Activated CD4-positive, alpha-beta memory T cell treated with anti-CD3 and anti-CD28 coated beads, Interleukin-2, amount 10 ng/mL, durations not matched to agents 7 days and 5 days (primary cell): ENCODE data around the gene SEPTIN6. TPM values are rescaled to one million over a fixed set of nuclear protein-coding genes. Genes with fewer than 3 reads are reported as not detected.

Experiments
- CTCF ChIA-PET: fragments of 350-600 bp; sonication (Branson Sonifier 250); formaldehyde crosslinking; loops from one replicate; lab custom pipeline; 2021; ENCODE audit warnings: antibody characterized with exemption, inconsistent platforms; lab: Charles Lee
- POLR2A ChIA-PET: fragments of 350-600 bp; sonication (Branson Sonifier 250); formaldehyde crosslinking; loops from one replicate; lab custom pipeline; 2021; ENCODE audit warnings: antibody characterized with exemption; lab: Charles Lee
- DNase-seq: peaks from one replicate; pipeline ENCODE4 v3.0.0-alpha.2; 2020
- H3K27ac Mint-ChIP-seq: one replicate; pipeline ENCODE4 v1.8.0; 2021; ENCODE audit warnings: mild to moderate bottlenecking, mixed read lengths
- H3K27me3 Mint-ChIP-seq: one replicate; pipeline ENCODE4 v1.8.0; 2021; ENCODE audit warnings: mixed read lengths
- H3K36me3 Mint-ChIP-seq: one replicate; pipeline ENCODE4 v1.8.0; 2021; ENCODE audit warnings: low read depth, mixed read lengths
- H3K4me1 Mint-ChIP-seq: one replicate; pipeline ENCODE4 v1.8.0; 2021; ENCODE audit warnings: mixed read lengths
- H3K4me3 Mint-ChIP-seq: one replicate; pipeline ENCODE4 v1.8.0; 2021; ENCODE audit warnings: mild to moderate bottlenecking, mixed read lengths
- H3K9me3 Mint-ChIP-seq: one replicate; pipeline ENCODE4 v1.8.0; 2021; ENCODE audit warnings: mixed read lengths
- total RNA-seq, 2 experiments: library from RNA; stranded (reverse); gene quantifications; one replicate each; pipeline ENCODE4 v1.2.3, GENCODE V29; 2021

SEPTIN6 gene
- total RNA-seq, 2 experiments from 2014 or later = 214 to 219 TPM

DNA sequence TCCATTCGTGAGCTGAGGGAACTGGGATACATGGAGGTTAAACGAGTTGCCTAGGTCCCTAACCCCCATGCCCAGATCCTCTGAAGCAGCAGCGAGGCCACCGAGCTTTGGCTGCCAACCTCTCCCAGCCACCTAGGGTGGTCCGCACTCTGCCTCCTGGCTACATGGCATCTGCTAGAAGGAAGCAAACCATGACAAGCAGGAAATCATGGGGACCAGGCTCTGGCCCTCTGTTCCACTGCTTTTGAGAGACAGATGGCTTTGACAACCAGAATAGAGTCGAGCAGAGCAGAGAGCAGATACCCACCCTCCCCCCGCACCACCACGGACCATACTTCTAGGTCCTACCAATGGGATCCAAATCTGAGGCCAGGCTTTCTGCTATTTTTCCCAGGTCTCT is 49.3 kb downstream of the SEPTIN6 start:
- no peak for DNase-seq
- H3K36me3 Mint-ChIP-seq = peaks cover 45% of the 10 kb centered on the region
- no peak overlapping the region for H3K27ac Mint-ChIP-seq
- POLR2A ChIA-PET = no interaction called here
- CTCF ChIA-PET = no interaction called here
- no peak overlapping the region for H3K4me3 Mint-ChIP-seq
- peaks cover 23% of the 10 kb centered on the region for H3K4me1 Mint-ChIP-seq
- no peaks in the 10 kb centered on the region for H3K9me3 Mint-ChIP-seq
- H3K27me3 Mint-ChIP-seq = no peaks in the 10 kb centered on the region

Other genes starting within 250 kb of the SEPTIN6 start
- gene SLC25A5, start 224.7 kb downstream of the SEPTIN6 start, total RNA-seq = 100 to 1,000 TPM; 403 TPM
- gene STEEP1, start 127.8 kb downstream of the SEPTIN6 start, total RNA-seq = 10 to 100 TPM; 17.7 to 17.9 TPM
- 10 to 100 TPM; 76.2 to 79.6 TPM for gene UBE2A, start 118.6 kb downstream of the SEPTIN6 start, total RNA-seq
- 10 to 100 TPM; 13.8 to 14.7 TPM for gene NKRF, start 86.7 kb downstream of the SEPTIN6 start, total RNA-seq
- 1 to 10 TPM; 1.9 TPM for gene SOWAHD, start 65.4 kb upstream of the SEPTIN6 start, total RNA-seq
- gene RPL39, start 98.5 kb upstream of the SEPTIN6 start, total RNA-seq = 1,000 to 10,000 TPM; 2,056 to 2,070 TPM
- 10 to 100 TPM in 1 of 2 experiments, 1 to 10 TPM in 1; 9.4 to 11.2 TPM for gene UPF3B, start 159.8 kb upstream of the SEPTIN6 start, total RNA-seq
- 10 to 100 TPM; 33.0 to 36.2 TPM for gene RNF113A, start 178.6 kb upstream of the SEPTIN6 start, total RNA-seq
- gene NDUFA1, start 178.7 kb upstream of the SEPTIN6 start, total RNA-seq = 100 to 1,000 TPM; 104 to 108 TPM
- gene AKAP14, start 202.7 kb upstream of the SEPTIN6 start, total RNA-seq = not detected